Measurements from ENCODE around the gene ATM. TPM values are rescaled to one million over a fixed set of nuclear protein-coding genes. Genes with fewer than 3 reads are reported as not detected.
"Not testable (repeated sequence)": the region's sequence is repeated elsewhere in the genome, so short reads cannot be mapped to it uniquely, and the experiment has no call there.

Gene ATM
- total RNA-seq, 2 donors from 2014 or later, result 32.9 to 80.9 TPM

- no peaks in the 10 kb centered on the region for H3K4me1 ChIP-seq (replicated peaks)
- no peaks in the 10 kb centered on the region for H3K9me3 ChIP-seq
- no peaks in the 10 kb centered on the region for H3K36me3 ChIP-seq
- no peak overlapping the region for H3K4me3 ChIP-seq
- no peak for DNase-seq (ENCODE audit: low spot score)
- H3K27ac ChIP-seq, result no peak overlapping the region
- intact Hi-C loops (cut with DNase I), result no loop called here
- TF ChIP-seq CTCF (IDR thresholded peaks at IDR 0.05) (no peak), POLR2AphosphoS5 (IDR thresholded peaks at IDR 0.05) (no peak), POLR2A (IDR thresholded peaks at IDR 0.05) (no peak)
- H3K27me3 ChIP-seq (replicated peaks; ENCODE audit: insufficient read depth), result no peaks in the 10 kb centered on the region
- WGBS, result 39% methylated on average over 1 of the region's 1 CpG
These were observed 180.2 kb downstream of the ATM start for GRCh38 chr11:108403052-108403451.

GRCh38 chr11:108405706-108406105, 182.8 kb downstream of the ATM start:
- no peaks in the 10 kb centered on the region for H3K36me3 ChIP-seq
- WGBS, result 88% methylated on average over 1 of the region's 1 CpG
- no peak for DNase-seq (ENCODE audit: low spot score)
- no peak overlapping the region for H3K27ac ChIP-seq
- intact Hi-C loops (cut with DNase I), result no loop called here
- no peak overlapping the region for H3K4me3 ChIP-seq
- no peaks in the 10 kb centered on the region for H3K4me1 ChIP-seq (replicated peaks)
- TF ChIP-seq POLR2AphosphoS5 (IDR thresholded peaks at IDR 0.05), result no peak
- TF ChIP-seq CTCF (IDR thresholded peaks at IDR 0.05), result no peak
- TF ChIP-seq POLR2A (IDR thresholded peaks at IDR 0.05), result no peak
- no peaks in the 10 kb centered on the region for H3K27me3 ChIP-seq (replicated peaks; ENCODE audit: insufficient read depth)
- no peaks in the 10 kb centered on the region for H3K9me3 ChIP-seq

- Histone ChIP-seq H3K27me3 (replicated peaks; ENCODE audit: insufficient read depth) (no peaks in the 10 kb centered on the region), H3K27ac (no peak overlapping the region), H3K4me1 (replicated peaks) (no peaks in the 10 kb centered on the region), H3K9me3 (no peaks in the 10 kb centered on the region), H3K4me3 (no peak overlapping the region), H3K36me3 (no peaks in the 10 kb centered on the region)
- no peak for DNase-seq (ENCODE audit: low spot score)
- intact Hi-C loops (cut with DNase I), result no loop called here
- TF ChIP-seq POLR2A (IDR thresholded peaks at IDR 0.05) (no peak), CTCF (IDR thresholded peaks at IDR 0.05) (no peak), POLR2AphosphoS5 (IDR thresholded peaks at IDR 0.05) (no peak)
These were observed 192.1 kb downstream of the ATM start for GRCh38 chr11:108414958-108415357.

GRCh38 chr11:108417551-108417950, 194.7 kb downstream of the ATM start:
- intact Hi-C loops (cut with DNase I), result not testable (repeated sequence)
- 53% methylated on average over 2 of the region's 2 CpGs for WGBS
- DNase-seq (ENCODE audit: low spot score), result peak; percentile 10

More at GRCh38 chr11:108417551-108417950, 194.7 kb downstream of the ATM start:
- TF ChIP-seq CTCF (IDR thresholded peaks at IDR 0.05), result peak in 3 of 4 experiments; percentile 9 to 34 (median 34)
- H3K36me3 ChIP-seq; H3K4me3 ChIP-seq; H3K9me3 ChIP-seq; H3K27ac ChIP-seq; H3K4me1 ChIP-seq (replicated peaks); H3K27me3 ChIP-seq (replicated peaks; ENCODE audit: insufficient read depth): not testable (repeated sequence)

Small RNA genes lying within 50 kb of the gene (small RNA-seq; reads per million reads assigned to genes)
- gene RF00019, result 0 reads per million in 2 donors

Other genes with a start within 250 kb of the ATM start
- 10 to 100 TPM; 28.1 to 46.4 TPM for gene CUL5, start 214.2 kb upstream of the ATM start, total RNA-seq
- 100 to 1,000 TPM in 1 of 2 donors, 10 to 100 TPM in 1; 65.1 to 152 TPM for gene ACAT1, start 101.5 kb upstream of the ATM start, total RNA-seq
- 10 to 100 TPM; 18.1 to 25.3 TPM for gene NPAT, start 429 bp upstream of the ATM start, total RNA-seq
- gene C11orf65, start 244.5 kb downstream of the ATM start, total RNA-seq, result 1 to 10 TPM in 1 of 2 donors, under 1 TPM in 1; 0.18 to 4.3 TPM